OCI-LY7 (cell line): Measurements from ENCODE around the gene BDH1. TPM values are rescaled to one million over a fixed set of nuclear protein-coding genes. Genes with fewer than 3 reads are reported as not detected.

ENCODE experiments used
- BruUV-seq: library from RNA; stranded (reverse); fragments of 400-500 nt; replicated peaks from 2 replicates; lab custom pipeline; 2021; lab: Mats Ljungman, UMichigan
- CTCF ChIA-PET: fragments of 300-600 bp; sonication (Branson Sonifier 250); formaldehyde crosslinking; loops from one replicate; lab custom pipeline; 2022; ENCODE audit warnings: antibody characterized with exemption; ENCODE audit not compliant: unreplicated experiment; lab: Charles Lee
- POLR2A ChIA-PET: fragments of 300-600 bp; sonication (Branson Sonifier 250); formaldehyde crosslinking; loops from one replicate; lab custom pipeline; 2022; ENCODE audit warnings: antibody characterized with exemption; lab: Charles Lee
- DNase-seq: peaks from one replicate; pipeline ENCODE4 v3.0.0-alpha.2; 2015; ENCODE audit warnings: low spot score
- H2AFZ ChIP-seq: fragments of 200-600 bp; sonication (generic), shearing (Covaris generic); 2 replicates; pipeline ENCODE4 v1.6.1; 2014; ENCODE audit warnings: mild to moderate bottlenecking, antibody characterized with exemption, low read length, moderate library complexity
- H3K27ac ChIP-seq: fragments of 200-600 bp; sonication (generic); 2 replicates; pipeline ENCODE4 v1.5.1; 2014; ENCODE audit warnings: mixed run types, low read depth, mild to moderate bottlenecking, moderate library complexity, low read length, inconsistent platforms; ENCODE audit not compliant: poor library complexity, severe bottlenecking
- H3K36me3 ChIP-seq: fragments of 200-600 bp; sonication (generic); 2 replicates; pipeline ENCODE4 v1.6.1; 2014; ENCODE audit warnings: mild to moderate bottlenecking, antibody characterized with exemption, low read length, moderate library complexity, mixed read lengths; ENCODE audit not compliant: insufficient read depth
- H3K4me1 ChIP-seq: fragments of 200-600 bp; sonication (generic); 2 replicates; pipeline ENCODE4 v1.5.1; 2014; ENCODE audit warnings: mild to moderate bottlenecking, low read length; ENCODE audit not compliant: insufficient read depth, poor library complexity, severe bottlenecking
- H3K4me2 ChIP-seq: fragments of 200-600 bp; sonication (generic); 2 replicates; pipeline ENCODE4 v1.6.1; 2014; ENCODE audit warnings: mild to moderate bottlenecking, low read length
- H3K4me3 ChIP-seq: fragments of 200-600 bp; sonication (generic); 2 replicates; pipeline ENCODE4 v1.5.1; 2014; ENCODE audit warnings: mild to moderate bottlenecking, low read depth, low read length; ENCODE audit not compliant: poor library complexity, severe bottlenecking
- H3K79me2 ChIP-seq: fragments of 200-600 bp; sonication (generic); 2 replicates; pipeline ENCODE4 v1.6.1; 2016; ENCODE audit warnings: low read depth, mild to moderate bottlenecking, low read length, moderate library complexity, mixed read lengths; ENCODE audit not compliant: insufficient read depth
- H3K9me2 ChIP-seq: fragments of 200-600 bp; sonication (generic); 2 replicates; pipeline ENCODE4 v1.6.1; 2016; ENCODE audit warnings: mild to moderate bottlenecking, low read length, mixed read lengths; ENCODE audit not compliant: insufficient read depth
- H3K9me3 ChIP-seq: fragments of 200-600 bp; sonication (generic); 2 replicates; pipeline ENCODE4 v1.6.1; 2014; ENCODE audit warnings: mild to moderate bottlenecking, mixed run types, low read length, mixed read lengths
- H4K20me1 ChIP-seq: fragments of 200-600 bp; sonication (generic); 2 replicates; pipeline ENCODE4 v1.6.1; 2014; ENCODE audit warnings: mild to moderate bottlenecking, antibody characterized with exemption, low read length, moderate library complexity, mixed read lengths; ENCODE audit not compliant: insufficient read depth
- EZH2phosphoT487 ChIP-seq: fragments of 200-600 bp; sonication (generic); IDR thresholded peaks from 2 replicates; pipeline ENCODE4 v1.6.1; 2018; ENCODE audit warnings: low read depth, borderline replicate concordance, mild to moderate bottlenecking, mixed run types, antibody characterized with exemption, low read length, moderate library complexity, mixed read lengths
- intact Hi-C: fragments of 100-400 bp; cut with micrococcal nuclease; formaldehyde crosslinking; loops from one replicate; pipeline ENCODE4 v1.10.0; 2022; ENCODE audit not compliant: unreplicated experiment
- total RNA-seq, 2 experiments: library from RNA; depleted of rRNA in 1 of 2; stranded (reverse); fragments of >200 nt in 1 of 2; shearing (Covaris generic) in 1 of 2; gene quantifications; 2 replicates each; pipeline ENCODE4 v1.2.3, GENCODE V29; 2014 to 2022
- TF ChIP-seq, protein P1 (sequence below): fragments of 200-600 bp; sonication (generic); conservative IDR thresholded peaks from 2 replicates; pipeline ENCODE4 v1.5.1; 2014; ENCODE audit warnings: mild to moderate bottlenecking, antibody characterized with exemption, low read length, moderate library complexity, mixed read lengths

Gene BDH1
- total RNA-seq, 2 experiments from 2014 or later: 14.1 to 14.5 TPM

DNA sequence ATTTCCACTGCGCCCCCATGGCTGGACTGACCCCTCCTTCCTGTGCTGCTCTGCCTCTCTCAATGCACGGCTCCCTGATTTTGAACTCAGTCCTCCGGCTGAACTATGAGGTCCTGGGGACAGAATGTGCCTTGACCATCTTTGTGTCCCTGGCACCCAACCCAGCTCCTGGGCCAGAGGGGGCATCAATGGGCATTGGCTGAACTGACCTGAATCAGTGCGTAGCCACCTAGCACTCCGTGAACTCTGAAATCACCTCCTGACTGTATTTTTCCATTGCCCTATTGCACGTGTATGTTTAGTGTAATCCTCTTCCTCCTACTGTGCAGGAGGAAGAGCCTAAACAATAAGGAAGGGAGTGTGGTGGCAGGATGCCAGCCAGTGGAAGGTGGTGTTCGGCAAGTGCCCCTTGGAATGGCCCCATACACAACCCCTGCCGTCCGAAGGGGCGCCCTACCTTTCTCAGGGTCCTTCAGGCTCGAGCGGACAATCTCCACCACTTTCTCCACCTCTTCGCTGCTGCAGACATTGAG is 33.5 kb downstream of the BDH1 start:
- Histone ChIP-seq H3K9me3 (no peaks in the 10 kb centered on the region), H3K9me2 (no peaks in the 10 kb centered on the region), H3K27ac (no peak overlapping the region), H3K4me1 (peaks cover 2% of the 10 kb centered on the region), H3K4me3 (no peak overlapping the region), H3K79me2 (no peaks in the 10 kb centered on the region), H2AFZ (no peak overlapping the region), H3K4me2 (no peak overlapping the region), H4K20me1 (no peaks in the 10 kb centered on the region), H3K36me3 (0 out of 2 replicates have a peak, but pooled peaks cover 2% of the 10 kb centered on the region)
- ChIA-PET POLR2A (no interaction called here), CTCF (no interaction called here)
- no peak for DNase-seq
- TF ChIP-seq EZH2phosphoT487: no peak
- TF ChIP-seq, protein P1, sequence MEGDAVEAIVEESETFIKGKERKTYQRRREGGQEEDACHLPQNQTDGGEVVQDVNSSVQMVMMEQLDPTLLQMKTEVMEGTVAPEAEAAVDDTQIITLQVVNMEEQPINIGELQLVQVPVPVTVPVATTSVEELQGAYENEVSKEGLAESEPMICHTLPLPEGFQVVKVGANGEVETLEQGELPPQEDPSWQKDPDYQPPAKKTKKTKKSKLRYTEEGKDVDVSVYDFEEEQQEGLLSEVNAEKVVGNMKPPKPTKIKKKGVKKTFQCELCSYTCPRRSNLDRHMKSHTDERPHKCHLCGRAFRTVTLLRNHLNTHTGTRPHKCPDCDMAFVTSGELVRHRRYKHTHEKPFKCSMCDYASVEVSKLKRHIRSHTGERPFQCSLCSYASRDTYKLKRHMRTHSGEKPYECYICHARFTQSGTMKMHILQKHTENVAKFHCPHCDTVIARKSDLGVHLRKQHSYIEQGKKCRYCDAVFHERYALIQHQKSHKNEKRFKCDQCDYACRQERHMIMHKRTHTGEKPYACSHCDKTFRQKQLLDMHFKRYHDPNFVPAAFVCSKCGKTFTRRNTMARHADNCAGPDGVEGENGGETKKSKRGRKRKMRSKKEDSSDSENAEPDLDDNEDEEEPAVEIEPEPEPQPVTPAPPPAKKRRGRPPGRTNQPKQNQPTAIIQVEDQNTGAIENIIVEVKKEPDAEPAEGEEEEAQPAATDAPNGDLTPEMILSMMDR: no peak
- BruUV-seq: no TSS peak
- intact Hi-C loops: no loop called here

DNA sequence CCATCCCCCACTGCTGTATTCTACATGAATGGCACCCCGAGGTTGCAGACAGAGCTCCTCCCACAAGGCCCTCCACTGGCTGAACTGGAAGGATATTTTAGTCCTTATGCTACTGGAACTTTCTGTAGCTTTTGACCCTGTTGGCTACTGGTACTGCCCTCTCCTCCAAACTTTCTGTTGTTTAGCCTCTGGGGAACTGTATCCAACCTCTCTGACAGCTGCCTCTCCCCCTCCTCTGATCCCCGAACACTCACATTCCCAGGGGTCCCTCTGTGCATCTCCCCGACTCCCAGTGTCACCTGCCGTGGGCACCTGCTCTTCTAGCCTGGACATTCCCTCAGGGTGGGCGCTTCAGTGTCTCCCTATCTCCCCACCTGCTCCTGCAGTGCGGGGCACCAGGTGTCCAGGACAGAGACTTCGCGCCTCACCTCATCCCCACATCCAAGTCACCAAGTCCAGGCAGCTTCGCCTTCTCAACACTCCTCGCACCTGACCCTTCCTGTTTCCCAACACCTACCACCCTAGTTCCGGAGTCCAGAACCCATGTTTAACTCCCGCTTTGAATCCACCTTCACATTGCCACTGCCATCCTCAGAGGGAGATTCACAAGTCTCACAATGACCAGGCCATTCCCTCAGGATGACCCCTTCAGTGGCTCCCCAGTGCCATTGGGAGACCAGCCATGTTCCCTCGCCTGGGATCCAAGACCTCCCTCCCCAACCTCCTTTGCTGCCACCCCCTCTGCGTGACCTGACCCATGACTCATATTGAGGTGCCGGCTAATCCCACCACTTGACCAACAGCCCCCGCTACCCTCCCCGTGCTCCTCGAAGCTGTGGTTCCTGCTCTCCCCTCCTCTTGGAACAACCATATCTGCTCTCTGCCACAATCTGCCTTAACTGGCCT is 34.2 kb downstream of the BDH1 start:
- DNase-seq: no peak
- peaks cover 9% of the 10 kb centered on the region for H3K4me1 ChIP-seq
- no peak overlapping the region for H3K4me3 ChIP-seq
- no TSS peak for BruUV-seq
- H3K79me2 ChIP-seq: no peaks in the 10 kb centered on the region
- 0 out of 2 replicates have a peak, but pooled peaks cover 2% of the 10 kb centered on the region for H3K36me3 ChIP-seq
- TF ChIP-seq EZH2phosphoT487: no peak
- TF ChIP-seq, protein P1: no peak
- H4K20me1 ChIP-seq: no peaks in the 10 kb centered on the region
- no peak overlapping the region for H3K4me2 ChIP-seq
- ChIA-PET CTCF (interaction anchor here (0.6 kb wide), 1 partner anchor 540 kb away, joined by 3 read pairs; no protein-coding TSS in a partner anchor), POLR2A (no interaction called here)
- intact Hi-C loops: no loop called here
- no peak overlapping the region for H3K27ac ChIP-seq
- no peaks in the 10 kb centered on the region for H3K9me3 ChIP-seq
- H3K9me2 ChIP-seq: no peaks in the 10 kb centered on the region
- H2AFZ ChIP-seq: no peak overlapping the region
